H1 (cell line): Measurements from ENCODE around the gene SPAG16. TPM values are rescaled to one million over a fixed set of nuclear protein-coding genes. Genes with fewer than 3 reads are reported as not detected.

Experiments
- FOSL1 ChIP-seq: IDR thresholded peaks from 2 replicates; pipeline ENCODE4 v1.6.1; 2011; ENCODE audit warnings: mild to moderate bottlenecking, low read depth, low read length, moderate library complexity; ENCODE audit not compliant: insufficient read depth
- HDAC6 ChIP-seq: IDR thresholded peaks from one replicate; pipeline ENCODE4 v1.7.1; 2012; ENCODE audit warnings: low read depth, mild to moderate bottlenecking, inconsistent platforms, low read length, moderate library complexity
- NANOG ChIP-seq: IDR thresholded peaks from 2 replicates; pipeline ENCODE4 v1.6.1; 2011; ENCODE audit warnings: low read length, low read depth, mild to moderate bottlenecking, inconsistent platforms; ENCODE audit not compliant: insufficient read depth, poor library complexity, severe bottlenecking
- PHF8 ChIP-seq: fragments of 200-600 bp; sonication (generic); conservative IDR thresholded peaks from 2 replicates; pipeline ENCODE4 v1.7.1; 2012; ENCODE audit warnings: low read depth, mild to moderate bottlenecking, inconsistent platforms, low read length, moderate library complexity
- SP2 ChIP-seq: IDR thresholded peaks from 2 replicates; pipeline ENCODE4 v1.6.1; 2012; ENCODE audit warnings: mild to moderate bottlenecking, low read length, inconsistent platforms
- TBP ChIP-seq: IDR thresholded peaks from 2 replicates; pipeline ENCODE4 v1.6.1; 2011; ENCODE audit warnings: low read depth, low read length, improper control_type of control experiment
- polyA plus RNA-seq, 7 experiments: library from polyadenylated mRNA; depleted of rRNA in 3 of 7; stranded (reverse) in 5 of 7; unstranded in 2 of 7; fragments of >200 nt in 5 of 7; fragments of 200-250 nt in 2 of 7; gene quantifications; 1 replicate in 5 of 7; 2 replicates in 1 of 7; 4 replicates in 1 of 7; pipeline versions ENCODE4 v1.2.1 to v1.2.3, GENCODE V29; 2011 to 2013; ENCODE audit warnings: missing spikeins in 2 of 7, mixed read lengths in 2 of 7
- total RNA-seq: library from RNA; stranded (reverse); fragmentation: NEBNext Ultra II Directional; extraction: Animal tissue kit (Norgen Biotek cat#: 25700); gene quantifications from 2 replicates; pipeline ENCODE4 v1.2.1, GENCODE V29; 2021
- TF ChIP-seq, protein P1 (sequence below): IDR thresholded peaks from 2 replicates; pipeline ENCODE4 v1.6.1; 2012; ENCODE audit warnings: inconsistent platforms
- TF ChIP-seq, protein P2 (sequence below): IDR thresholded peaks from 2 replicates; pipeline ENCODE4 v1.6.1; 2011; ENCODE audit warnings: low read length, improper control_type of control experiment

SPAG16 gene
- total and polyA plus RNA-seq, 2 of the 8 experiments (the other 6 are each of a cell fraction or from before 2014, with no cell fraction given): 6.0 to 14.9 TPM

DNA sequence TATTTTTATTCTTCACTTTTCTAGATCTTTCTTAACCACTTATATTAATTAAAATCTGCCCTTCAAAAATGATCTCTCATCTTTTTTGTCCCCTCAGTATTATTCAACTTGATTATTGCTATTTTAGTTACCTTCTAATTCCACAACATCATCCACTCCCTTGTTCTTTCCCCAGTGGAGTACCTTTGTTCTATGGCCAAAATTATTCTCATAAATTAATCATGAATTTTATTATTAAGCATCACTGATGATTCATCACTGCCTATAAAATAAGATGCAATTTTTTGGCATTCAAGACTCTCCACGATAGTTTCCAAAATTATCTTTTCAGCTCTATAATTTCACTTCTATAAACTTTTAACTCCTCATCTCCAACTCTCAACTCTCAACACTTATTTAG, 505.7 kb downstream of the SPAG16 start (continued):
- TF ChIP-seq, protein P1, sequence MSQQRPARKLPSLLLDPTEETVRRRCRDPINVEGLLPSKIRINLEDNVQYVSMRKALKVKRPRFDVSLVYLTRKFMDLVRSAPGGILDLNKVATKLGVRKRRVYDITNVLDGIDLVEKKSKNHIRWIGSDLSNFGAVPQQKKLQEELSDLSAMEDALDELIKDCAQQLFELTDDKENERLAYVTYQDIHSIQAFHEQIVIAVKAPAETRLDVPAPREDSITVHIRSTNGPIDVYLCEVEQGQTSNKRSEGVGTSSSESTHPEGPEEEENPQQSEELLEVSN: no peak
- TF ChIP-seq HDAC6 (no peak), PHF8 (no peak), NANOG (no peak), FOSL1 (no peak), SP2 (no peak), TBP (no peak)
- TF ChIP-seq, protein P2, sequence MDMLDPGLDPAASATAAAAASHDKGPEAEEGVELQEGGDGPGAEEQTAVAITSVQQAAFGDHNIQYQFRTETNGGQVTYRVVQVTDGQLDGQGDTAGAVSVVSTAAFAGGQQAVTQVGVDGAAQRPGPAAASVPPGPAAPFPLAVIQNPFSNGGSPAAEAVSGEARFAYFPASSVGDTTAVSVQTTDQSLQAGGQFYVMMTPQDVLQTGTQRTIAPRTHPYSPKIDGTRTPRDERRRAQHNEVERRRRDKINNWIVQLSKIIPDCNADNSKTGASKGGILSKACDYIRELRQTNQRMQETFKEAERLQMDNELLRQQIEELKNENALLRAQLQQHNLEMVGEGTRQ: no peak
